ENCODE results near the gene STAG2. TPM values are rescaled to one million over a fixed set of nuclear protein-coding genes. Genes with fewer than 3 reads are reported as not detected.
"Not testable (repeated sequence)": the region's sequence is repeated elsewhere in the genome, so short reads cannot be mapped to it uniquely, and the experiment has no call there.

The STAG2 gene
- polyA plus RNA-seq, 3 donors = 20.6 to 56.2 (median 40.9) TPM

DNA sequence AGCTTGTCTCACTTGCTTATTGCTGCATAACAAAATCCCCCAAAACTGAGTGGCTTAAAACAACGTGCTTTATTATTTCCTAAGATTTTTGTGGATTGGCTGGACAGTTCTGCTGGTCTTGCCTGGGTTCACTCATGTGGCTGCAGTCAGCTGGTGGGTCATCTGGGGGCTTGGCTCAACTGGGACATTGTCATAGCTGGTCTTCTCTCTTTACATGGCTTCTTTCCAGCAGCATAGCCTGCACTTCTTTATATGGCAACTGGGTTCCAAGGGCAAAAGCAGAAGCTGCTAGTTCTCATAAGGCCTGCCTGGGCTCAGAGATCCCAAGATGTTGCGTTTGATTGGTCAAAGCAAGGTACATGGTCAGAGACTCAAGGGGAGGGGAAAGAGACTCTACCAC lies 33.7 kb upstream of the STAG2 start:
- Histone ChIP-seq H3K79me2 (ENCODE audit: insufficient read depth, low read length) (no peaks in the 10 kb centered on the region), H3K27ac (ENCODE audit: low read depth in 1 of 2, low read length in 2 of 2) (no peak overlapping the region), H3K27me3 (ENCODE audit: control insufficient read depth in 2 of 2, insufficient read depth in 2 of 2, low read length in 2 of 2) (no peaks in the 10 kb centered on the region), H2AFZ (ENCODE audit: insufficient read depth, low read depth, low read length, poor library complexity, severe bottlenecking) (no peak overlapping the region), H3K36me3 (replicated peaks in 1 of 2; ENCODE audit: control insufficient read depth in 1 of 2, insufficient read depth in 2 of 2, low read length in 2 of 2) (no peaks in the 10 kb centered on the region), H3K9ac (ENCODE audit: insufficient read depth, low read length, poor library complexity, severe bottlenecking) (no peak overlapping the region), H3K4me1 (ENCODE audit: control insufficient read depth in 1 of 2, insufficient read depth in 2 of 2, low read length in 2 of 2) (peaks cover 8 to 9% of the 10 kb centered on the region in 2 donors), H3K4me3 (replicated peaks in 1 of 3; ENCODE audit: low read depth in 2 of 3, low read length in 3 of 3) (no peak overlapping the region), H3K4me2 (replicated peaks; ENCODE audit: extremely low read depth, low read length, poor library complexity, severe bottlenecking) (no peak overlapping the region), H3K9me3 (replicated peaks in 1 of 2; ENCODE audit: control insufficient read depth in 1 of 2, insufficient read depth in 1 of 2, low read length in 2 of 2) (peaks cover 0 to 7% of the 10 kb centered on the region in 2 donors), H4K20me1 (ENCODE audit: insufficient read depth, low read length) (no peaks in the 10 kb centered on the region)
- peaks cover 0 to 17% (median 5%) of the 10 kb centered on the region in 7 donors for H3K9me3 Mint-ChIP-seq
- peak in 2 of 3 donors; percentile 5 to 9 for DNase-seq
- TF ChIP-seq, protein P1, sequence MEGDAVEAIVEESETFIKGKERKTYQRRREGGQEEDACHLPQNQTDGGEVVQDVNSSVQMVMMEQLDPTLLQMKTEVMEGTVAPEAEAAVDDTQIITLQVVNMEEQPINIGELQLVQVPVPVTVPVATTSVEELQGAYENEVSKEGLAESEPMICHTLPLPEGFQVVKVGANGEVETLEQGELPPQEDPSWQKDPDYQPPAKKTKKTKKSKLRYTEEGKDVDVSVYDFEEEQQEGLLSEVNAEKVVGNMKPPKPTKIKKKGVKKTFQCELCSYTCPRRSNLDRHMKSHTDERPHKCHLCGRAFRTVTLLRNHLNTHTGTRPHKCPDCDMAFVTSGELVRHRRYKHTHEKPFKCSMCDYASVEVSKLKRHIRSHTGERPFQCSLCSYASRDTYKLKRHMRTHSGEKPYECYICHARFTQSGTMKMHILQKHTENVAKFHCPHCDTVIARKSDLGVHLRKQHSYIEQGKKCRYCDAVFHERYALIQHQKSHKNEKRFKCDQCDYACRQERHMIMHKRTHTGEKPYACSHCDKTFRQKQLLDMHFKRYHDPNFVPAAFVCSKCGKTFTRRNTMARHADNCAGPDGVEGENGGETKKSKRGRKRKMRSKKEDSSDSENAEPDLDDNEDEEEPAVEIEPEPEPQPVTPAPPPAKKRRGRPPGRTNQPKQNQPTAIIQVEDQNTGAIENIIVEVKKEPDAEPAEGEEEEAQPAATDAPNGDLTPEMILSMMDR (IDR thresholded peaks at IDR 0.05) = no peak
- peak overlapping the region in 2 of 7 donors; percentile 61 to 73 for H3K27ac Mint-ChIP-seq
- intact Hi-C loops (cut with micrococcal nuclease) = no loop called here
- H3K4me3 Mint-ChIP-seq = no peak overlapping the region
- 100% methylated on average over 1 of the region's 2 CpGs for WGBS (ENCODE audit: insufficient coverage)
- no peaks in the 10 kb centered on the region for H3K36me3 Mint-ChIP-seq
- peaks cover 0 to 3% (median 1%) of the 10 kb centered on the region in 3 donors for H3K27me3 Mint-ChIP-seq (ENCODE audit: low read depth in 3 of 3)
- peaks cover 13% of the 10 kb centered on the region for H3K4me1 Mint-ChIP-seq

GRCh38 chrX:123932055-123932454 lies 29.5 kb upstream of the STAG2 start:
- intact Hi-C loops (cut with micrococcal nuclease) = not testable (repeated sequence)

More at GRCh38 chrX:123932055-123932454, 29.5 kb upstream of the STAG2 start:
- H3K36me3 Mint-ChIP-seq; H2AFZ ChIP-seq (ENCODE audit: insufficient read depth, low read depth, low read length, poor library complexity, severe bottlenecking); H3K27ac Mint-ChIP-seq; H3K36me3 ChIP-seq (replicated peaks in 1 of 2; ENCODE audit: control insufficient read depth in 1 of 2, insufficient read depth in 2 of 2, low read length in 2 of 2); H3K4me3 Mint-ChIP-seq; H3K9me3 ChIP-seq (replicated peaks in 1 of 2; ENCODE audit: control insufficient read depth in 1 of 2, insufficient read depth in 1 of 2, low read length in 2 of 2); H3K27ac ChIP-seq (ENCODE audit: low read depth in 1 of 2, low read length in 2 of 2); H4K20me1 ChIP-seq (ENCODE audit: insufficient read depth, low read length); DNase-seq; H3K4me3 ChIP-seq (replicated peaks in 1 of 3; ENCODE audit: low read depth in 2 of 3, low read length in 3 of 3); H3K27me3 ChIP-seq (ENCODE audit: control insufficient read depth in 2 of 2, insufficient read depth in 2 of 2, low read length in 2 of 2); H3K27me3 Mint-ChIP-seq (ENCODE audit: low read depth in 3 of 3); H3K4me1 Mint-ChIP-seq; H3K4me2 ChIP-seq (replicated peaks; ENCODE audit: extremely low read depth, low read length, poor library complexity, severe bottlenecking); H3K9ac ChIP-seq (ENCODE audit: insufficient read depth, low read length, poor library complexity, severe bottlenecking); H3K4me1 ChIP-seq (ENCODE audit: control insufficient read depth in 1 of 2, insufficient read depth in 2 of 2, low read length in 2 of 2); H3K79me2 ChIP-seq (ENCODE audit: insufficient read depth, low read length): not testable (repeated sequence)
- WGBS (ENCODE audit: insufficient coverage) = no CpG with 5 or more reads among the region's 2 CpGs
- peaks cover 0 to 11% (median 5%) of the 10 kb centered on the region in 7 donors for H3K9me3 Mint-ChIP-seq
